ENCODE results near the gene CNIH2.

- TF ChIP-seq TAF1 (IDR thresholded peaks at IDR 0.05; ENCODE audit: borderline replicate concordance, low read depth, low read length) (no peak), POLR2A (IDR thresholded peaks at IDR 0.05; ENCODE audit: low read depth, low read length) (0 out of 2 replicates have a peak, but pooled peaks have one; percentile 8), POLR2AphosphoS5 (IDR thresholded peaks at IDR 0.05; ENCODE audit: low read depth, low read length) (no peak)
These were observed 15.3 kb upstream of the CNIH2 start for GRCh38 chr11:66262696-66263095.
